Trophoblast cell (in vitro differentiated cells and primary cell): ENCODE data around the gene ZNF234.
"Not testable (repeated sequence)": the region's sequence is repeated elsewhere in the genome, so short reads cannot be mapped to it uniquely, and the experiment has no call there.

ENCODE experiments used
- DNase-seq, 2 donors: peaks; one replicate each; pipeline ENCODE4 v3.0.0-alpha.2; 2016
- H2AFZ ChIP-seq: 2 replicates; pipeline ENCODE4 v1.6.1; 2013; ENCODE audit warnings: low read length, moderate library complexity, mild to moderate bottlenecking; ENCODE audit not compliant: insufficient read depth, poor library complexity
- H2AK5ac ChIP-seq: 2 replicates; pipeline ENCODE4 v1.6.1; 2013; ENCODE audit warnings: mild to moderate bottlenecking, low read length
- H2BK120ac ChIP-seq: 2 replicates; pipeline ENCODE4 v1.6.1; 2013; ENCODE audit warnings: low read length, mild to moderate bottlenecking, moderate library complexity; ENCODE audit not compliant: insufficient read depth, poor library complexity
- H2BK12ac ChIP-seq: 2 replicates; pipeline ENCODE4 v1.6.1; 2013; ENCODE audit warnings: mild to moderate bottlenecking, low read length, moderate library complexity
- H2BK5ac ChIP-seq: 2 replicates; pipeline ENCODE4 v1.6.1; 2013; ENCODE audit warnings: low read length, low read depth, moderate library complexity, mild to moderate bottlenecking; ENCODE audit not compliant: poor library complexity
- H3K14ac ChIP-seq: 2 replicates; pipeline ENCODE4 v1.6.1; 2013; ENCODE audit warnings: mild to moderate bottlenecking, low read length
- H3K18ac ChIP-seq: 2 replicates; pipeline ENCODE4 v1.6.1; 2013; ENCODE audit warnings: mild to moderate bottlenecking, low read length
- H3K23ac ChIP-seq: 2 replicates; pipeline ENCODE4 v1.6.1; 2013; ENCODE audit warnings: low read length
- H3K27ac ChIP-seq: 2 replicates; pipeline ENCODE4 v1.5.1; 2013; ENCODE audit warnings: low read depth, mild to moderate bottlenecking, inconsistent platforms, low read length, moderate library complexity
- H3K27me3 ChIP-seq: 2 replicates; pipeline ENCODE4 v1.6.1; 2013; ENCODE audit warnings: inconsistent platforms, mild to moderate bottlenecking, low read length, moderate library complexity; ENCODE audit not compliant: insufficient read depth
- H3K36me3 ChIP-seq, 2 experiments: 1 replicate in 1 of 2; 2 replicates in 1 of 2; pipeline ENCODE4 v1.6.1; 2013; ENCODE audit warnings: low read length in 2 of 2, mild to moderate bottlenecking in 2 of 2, moderate library complexity in 1 of 2; ENCODE audit not compliant: insufficient read depth in 2 of 2, control insufficient read depth in 1 of 2
- H3K4ac ChIP-seq: 2 replicates; pipeline ENCODE4 v1.6.1; 2013; ENCODE audit warnings: low read depth, mild to moderate bottlenecking, low read length, moderate library complexity
- H3K4me1 ChIP-seq, 2 experiments: 1 replicate in 1 of 2; 2 replicates in 1 of 2; pipeline ENCODE4 v1.6.1; 2013; ENCODE audit warnings: low read length in 2 of 2, mild to moderate bottlenecking in 2 of 2, moderate library complexity in 1 of 2; ENCODE audit not compliant: insufficient read depth in 2 of 2, control insufficient read depth in 1 of 2
- H3K4me2 ChIP-seq: 2 replicates; pipeline ENCODE4 v1.6.1; 2013; ENCODE audit warnings: inconsistent platforms, mild to moderate bottlenecking, low read length, moderate library complexity
- H3K4me3 ChIP-seq: 2 replicates; pipeline ENCODE4 v1.5.1; 2013; ENCODE audit warnings: mild to moderate bottlenecking, low read depth, low read length, inconsistent platforms
- H3K79me1 ChIP-seq: one replicate; pipeline ENCODE4 v1.6.1; 2013; ENCODE audit warnings: low read length
- H3K79me2 ChIP-seq: 2 replicates; pipeline ENCODE4 v1.6.1; 2013; ENCODE audit warnings: low read length, mild to moderate bottlenecking; ENCODE audit not compliant: control insufficient read depth, insufficient read depth, poor library complexity
- H3K9ac ChIP-seq: 2 replicates; pipeline ENCODE4 v1.6.1; 2013; ENCODE audit warnings: mild to moderate bottlenecking, low read length
- H3K9me3 ChIP-seq: 2 replicates; pipeline ENCODE4 v1.6.1; 2013; ENCODE audit warnings: low read depth, mild to moderate bottlenecking, control low read depth, inconsistent platforms, low read length; ENCODE audit not compliant: insufficient read depth
- H4K12ac ChIP-seq: 2 replicates; pipeline ENCODE4 v1.6.1; 2013; ENCODE audit warnings: low read depth, mild to moderate bottlenecking, low read length, moderate library complexity
- H4K8ac ChIP-seq: 2 replicates; pipeline ENCODE4 v1.6.1; 2013; ENCODE audit warnings: low read depth, mild to moderate bottlenecking, low read length, moderate library complexity
- H4K91ac ChIP-seq: one replicate; pipeline ENCODE4 v1.6.1; 2013; ENCODE audit warnings: low read depth, mild to moderate bottlenecking, low read length, moderate library complexity
- WGBS: extraction: QIAGEN DNeasy Blood & Tissue Kit; methylation state at CpG from one replicate; pipeline ENCODE4 v1.1.7; 2013; ENCODE audit warnings: missing lambda C conversion rate; ENCODE audit not compliant: insufficient read length, insufficient coverage; ENCODE audit errors: extremely low coverage; 5-methylcytosine and 5-hydroxymethylcytosine counted together

ZNF234 gene

DNA sequence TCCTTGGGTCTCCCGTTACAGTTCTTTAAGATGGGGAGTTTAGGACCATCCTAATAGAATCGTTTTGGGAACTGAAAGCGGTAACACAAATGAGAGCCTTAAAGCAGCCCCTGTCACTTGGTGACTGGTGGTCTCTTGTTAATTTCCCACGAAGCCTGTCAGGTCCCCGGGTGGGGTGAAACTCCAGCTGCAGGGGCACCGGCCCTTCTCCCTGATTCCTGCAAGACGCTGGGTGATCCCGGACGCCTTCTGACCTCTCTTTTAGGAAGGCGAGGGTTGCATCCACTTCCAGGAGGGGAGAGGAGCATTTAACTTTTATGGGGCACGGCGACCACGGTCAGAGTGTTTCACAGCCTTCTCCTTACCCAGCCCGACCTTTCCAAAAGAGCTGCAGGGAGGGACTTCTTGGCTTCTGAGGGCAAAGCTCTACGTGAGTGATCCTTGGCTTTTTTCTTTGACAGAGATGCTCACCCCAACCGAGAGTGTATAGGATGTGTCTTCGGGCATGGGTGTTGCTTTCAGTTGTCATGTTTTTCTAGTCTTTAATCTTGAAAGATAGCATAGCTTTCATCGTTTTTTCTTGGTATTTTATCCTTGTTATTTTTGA is 27.5 kb upstream of the ZNF234 start:
- peak overlapping the region; percentile 83 for H3K14ac ChIP-seq
- no CpG with 5 or more reads among the region's 18 CpGs for WGBS
- H3K79me2 ChIP-seq: peaks cover 2% of the 10 kb centered on the region

GRCh38 chr19:44121162-44121561 is 20.2 kb upstream of the ZNF234 start:
- WGBS: no CpG with 5 or more reads among the region's 4 CpGs
- H2BK5ac ChIP-seq, H4K91ac ChIP-seq, H3K4me3 ChIP-seq, H3K27me3 ChIP-seq, H3K27ac ChIP-seq, H3K79me1 ChIP-seq, H3K79me2 ChIP-seq, H3K23ac ChIP-seq, H3K9me3 ChIP-seq, H2BK120ac ChIP-seq, H3K9ac ChIP-seq, H3K14ac ChIP-seq, H4K12ac ChIP-seq, H3K18ac ChIP-seq, H4K8ac ChIP-seq, H2BK12ac ChIP-seq, H2AK5ac ChIP-seq, H3K4ac ChIP-seq, H3K4me2 ChIP-seq, DNase-seq, H2AFZ ChIP-seq, H3K4me1 ChIP-seq: not testable (repeated sequence)
- peaks cover 8 to 18% of the 10 kb centered on the region in 2 experiments for H3K36me3 ChIP-seq

More for the DNA sequence above, 27.5 kb upstream of the ZNF234 start:
- Histone ChIP-seq H3K4ac (no peak overlapping the region), H3K18ac (peak overlapping the region; percentile 67), H2AK5ac (no peak overlapping the region), H4K91ac (no peak overlapping the region), H3K4me3 (peak overlapping the region; percentile 86), H3K27me3 (no peaks in the 10 kb centered on the region), H4K12ac (peak overlapping the region; percentile 95), H3K23ac (no peak overlapping the region), H3K4me1 (peaks cover 0 to 2% of the 10 kb centered on the region in 2 experiments), H3K9me3 (no peaks in the 10 kb centered on the region), H3K36me3 (peaks cover 4 to 11% of the 10 kb centered on the region in 2 experiments), H2BK5ac (no peak overlapping the region), H4K8ac (peak overlapping the region; percentile 96), H3K4me2 (peak overlapping the region; percentile 96), H3K9ac (peak overlapping the region; percentile 88), H3K79me1 (peaks cover 3% of the 10 kb centered on the region), H2BK12ac (no peak overlapping the region), H2BK120ac (no peak overlapping the region), H2AFZ (peak overlapping the region; percentile 88), H3K27ac (no peak overlapping the region)
- DNase-seq: no peak

DNA sequence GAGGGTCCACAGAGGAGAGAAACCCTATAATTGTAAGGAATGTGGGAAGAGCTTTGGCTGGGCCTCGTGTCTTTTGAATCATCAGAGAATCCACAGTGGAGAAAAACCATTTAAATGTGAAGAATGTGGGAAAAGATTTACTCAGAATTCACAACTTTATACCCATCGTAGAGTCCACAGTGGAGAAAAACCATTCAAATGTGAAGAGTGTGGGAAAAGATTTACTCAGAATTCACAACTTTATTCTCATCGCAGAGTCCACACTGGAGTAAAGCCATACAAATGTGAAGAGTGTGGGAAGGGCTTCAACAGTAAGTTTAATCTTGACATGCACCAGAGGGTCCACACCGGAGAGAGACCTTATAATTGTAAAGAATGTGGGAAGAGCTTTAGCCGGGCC is 9.4 kb upstream of the ZNF234 start:
- Histone ChIP-seq H3K23ac (no peak overlapping the region), H3K4ac (no peak overlapping the region), H2BK5ac (no peak overlapping the region), H3K18ac (no peak overlapping the region), H2AFZ (no peak overlapping the region), H4K91ac (no peak overlapping the region), H3K79me1 (no peaks in the 10 kb centered on the region), H4K12ac (no peak overlapping the region), H3K27me3 (no peaks in the 10 kb centered on the region), H4K8ac (no peak overlapping the region), H3K14ac (no peak overlapping the region), H3K4me3 (no peak overlapping the region), H3K9ac (no peak overlapping the region), H3K36me3 (peaks cover 9 to 14% of the 10 kb centered on the region in 2 experiments), H2BK12ac (no peak overlapping the region), H3K79me2 (no peaks in the 10 kb centered on the region), H2AK5ac (no peak overlapping the region), H3K4me2 (no peak overlapping the region), H3K9me3 (no peaks in the 10 kb centered on the region), H3K27ac (no peak overlapping the region), H2BK120ac (no peak overlapping the region), H3K4me1 (no peaks in the 10 kb centered on the region)
- WGBS: no CpG with 5 or more reads among the region's 5 CpGs
- no peak for DNase-seq

DNA sequence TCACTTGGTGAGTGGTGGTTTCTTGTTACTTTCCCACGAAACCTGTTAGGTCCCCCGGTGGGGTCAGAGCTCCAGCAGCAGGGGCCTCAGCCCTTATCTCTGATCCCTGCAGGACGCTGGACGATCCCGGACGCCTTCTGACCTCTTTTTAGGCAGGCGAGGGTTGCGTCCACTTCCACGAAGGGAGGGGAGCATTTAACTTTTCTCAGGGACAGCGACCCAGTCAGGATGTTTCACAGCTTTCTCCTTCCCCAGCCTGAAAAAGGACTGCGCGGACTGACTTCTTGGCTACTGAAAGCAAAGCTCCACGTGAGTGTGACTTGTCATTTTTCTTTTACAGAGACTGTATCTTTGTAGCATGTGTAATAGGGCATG is 692 bp downstream of the ZNF234 start:
- Histone ChIP-seq H4K8ac (no peak overlapping the region), H3K4me1 (peaks cover 0 to 3% of the 10 kb centered on the region in 2 experiments), H2BK120ac (no peak overlapping the region), H2AK5ac (no peak overlapping the region), H2AFZ (no peak overlapping the region), H3K4ac (no peak overlapping the region), H4K91ac (no peak overlapping the region), H2BK5ac (no peak overlapping the region), H3K9ac (peak overlapping the region; percentile 0), H4K12ac (no peak overlapping the region), H3K9me3 (no peaks in the 10 kb centered on the region), H3K18ac (no peak overlapping the region), H3K79me2 (peaks cover 2% of the 10 kb centered on the region), H3K27me3 (no peaks in the 10 kb centered on the region), H3K23ac (no peak overlapping the region), H3K27ac (no peak overlapping the region), H3K36me3 (peaks cover 5 to 7% of the 10 kb centered on the region in 2 experiments), H3K4me2 (peak overlapping the region; percentile 82), H3K4me3 (peak overlapping the region; percentile 90), H3K79me1 (peaks cover 6% of the 10 kb centered on the region), H3K14ac (no peak overlapping the region), H2BK12ac (no peak overlapping the region)
- peak in 1 of 2 donors; percentile 7 for DNase-seq
- WGBS: no CpG with 5 or more reads among the region's 13 CpGs
